HG03095 (cell line): ENCODE results near the gene APBB3.

Experiments
- ATAC-seq: cut with Tn5 transposase; IDR thresholded peaks from one replicate; pipeline ENCODE4 v1.9.1; 2021; ENCODE audit warnings: moderate library complexity; ENCODE audit not compliant: unreplicated experiment

Gene APBB3

DNA sequence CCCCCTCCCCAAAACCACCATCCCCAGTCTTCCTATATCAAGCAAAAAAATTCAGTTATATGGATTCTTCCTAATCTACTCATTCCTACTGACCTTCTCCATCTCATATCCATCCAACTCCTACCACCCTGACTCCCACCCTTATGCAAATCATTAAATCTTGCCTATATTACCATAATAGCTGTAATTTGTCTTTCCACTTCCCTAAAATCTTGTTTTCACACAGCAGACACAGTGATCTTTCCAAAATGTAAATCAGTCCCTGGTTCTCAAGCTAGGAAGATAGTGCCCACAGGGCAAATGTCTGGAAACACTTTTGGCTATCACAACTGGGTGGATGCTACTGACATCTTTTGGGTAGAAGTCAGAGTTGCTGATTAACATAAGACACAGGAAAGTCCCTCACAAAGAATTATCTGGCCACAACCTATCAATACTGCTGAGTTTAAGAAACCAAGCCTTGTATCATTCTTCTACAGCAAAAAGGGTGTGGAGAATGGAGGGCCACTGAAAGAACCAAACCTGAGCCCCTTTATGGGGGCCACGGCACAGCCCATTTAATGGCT, 8.6 kb downstream of the APBB3 start:
- no peak for ATAC-seq

DNA sequence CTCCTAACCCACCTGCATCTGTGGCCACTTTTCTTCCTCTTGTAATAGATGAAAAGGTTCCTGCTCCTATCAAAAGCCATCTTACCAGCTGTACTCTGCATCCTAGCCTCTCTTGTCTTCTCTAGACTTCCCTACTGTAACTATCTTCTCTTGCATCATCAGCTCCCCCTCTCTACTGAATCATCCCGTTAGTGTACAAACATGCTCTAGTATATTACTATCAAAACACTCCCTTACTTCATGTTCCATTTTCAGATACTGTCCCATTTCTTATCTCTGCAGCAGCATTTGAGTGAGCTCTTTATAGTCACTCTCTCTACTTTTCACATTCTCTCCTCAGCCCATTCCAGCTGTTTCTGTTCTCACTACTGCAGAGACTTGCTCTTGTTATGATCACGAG, 9.9 kb downstream of the APBB3 start:
- ATAC-seq: no peak

DNA sequence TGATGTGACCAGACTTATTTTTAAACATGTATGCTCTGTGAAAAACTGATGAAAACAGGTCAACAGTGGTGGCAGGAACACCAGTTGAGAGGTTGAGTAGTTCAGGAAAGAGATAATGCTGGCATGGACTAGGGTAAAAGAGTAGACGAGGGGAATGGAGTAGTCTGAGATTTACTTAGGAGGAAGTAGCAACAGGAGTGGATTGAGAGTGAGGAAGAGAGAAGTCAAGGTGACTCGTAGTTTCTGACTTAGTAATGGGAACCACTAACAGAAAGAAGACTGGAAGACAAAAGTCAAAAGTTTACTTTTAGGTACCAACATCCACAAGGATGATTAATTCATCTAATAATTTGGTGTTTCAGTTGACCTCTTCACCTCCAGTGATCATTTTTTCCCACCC, 10.7 kb downstream of the APBB3 start:
- no peak for ATAC-seq

DNA sequence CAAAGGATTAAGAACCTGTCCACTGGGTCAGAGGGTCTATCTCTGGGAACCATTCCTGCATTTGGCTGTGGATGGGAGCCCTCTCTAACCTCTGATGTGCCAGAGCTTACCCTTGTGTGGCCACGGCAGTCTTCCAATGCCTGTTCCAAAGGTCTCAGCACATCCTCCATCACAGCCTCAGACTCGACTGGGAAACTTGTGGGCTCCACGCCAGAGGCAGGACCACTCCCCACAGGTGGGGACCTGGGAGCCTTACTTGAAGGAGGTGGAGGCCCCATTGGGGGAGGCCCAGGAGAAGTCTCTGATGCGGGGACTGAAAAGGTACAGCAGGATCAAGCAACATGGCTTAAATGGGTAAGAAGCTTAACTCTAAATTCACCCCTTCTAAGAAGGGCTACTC, 12.5 kb downstream of the APBB3 start:
- ATAC-seq: no peak

DNA sequence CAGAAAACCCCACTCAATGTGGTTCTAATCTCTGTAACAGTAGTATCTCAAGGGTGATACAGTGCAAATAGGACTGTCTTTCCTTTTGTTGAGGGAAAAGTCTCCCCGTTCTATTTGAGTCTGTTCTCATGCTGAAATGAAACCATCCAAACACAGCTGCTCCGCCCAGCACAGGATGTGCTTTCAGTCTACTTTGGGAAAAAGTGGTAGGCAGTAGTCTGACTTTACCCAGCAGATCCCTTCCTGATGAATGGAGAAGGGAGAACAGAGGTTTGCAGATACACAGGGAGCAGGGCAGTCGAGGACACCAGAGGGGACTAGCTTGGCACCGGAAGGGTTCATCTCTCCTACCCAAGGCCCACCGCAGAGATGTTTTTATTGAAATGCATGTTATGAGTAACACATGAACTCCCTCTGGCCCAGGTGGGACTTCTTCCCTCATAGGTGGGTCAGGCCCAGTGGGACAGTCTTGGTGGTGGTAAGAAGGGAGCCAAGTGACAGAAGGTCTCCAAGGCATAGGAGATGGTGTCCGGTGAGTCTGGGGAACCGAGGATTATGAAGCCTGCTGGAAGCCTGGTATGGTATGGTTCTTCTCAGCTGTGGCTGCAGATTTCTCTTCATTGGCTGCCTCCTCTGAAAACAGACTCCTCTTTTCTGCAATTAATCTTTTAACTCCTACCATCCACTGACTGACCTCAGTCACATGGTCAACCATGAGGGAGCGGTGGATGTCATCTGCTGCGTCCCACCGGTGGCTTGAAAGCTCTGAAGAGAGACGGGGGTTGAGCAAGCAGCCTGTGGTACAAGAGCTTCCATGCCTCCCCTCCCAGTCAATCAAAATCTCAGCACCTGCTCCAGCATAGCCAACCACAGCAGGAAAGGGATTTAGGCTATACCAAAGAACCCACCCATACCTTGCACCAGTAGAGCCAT, 14.0 kb downstream of the APBB3 start:
- no peak for ATAC-seq

DNA sequence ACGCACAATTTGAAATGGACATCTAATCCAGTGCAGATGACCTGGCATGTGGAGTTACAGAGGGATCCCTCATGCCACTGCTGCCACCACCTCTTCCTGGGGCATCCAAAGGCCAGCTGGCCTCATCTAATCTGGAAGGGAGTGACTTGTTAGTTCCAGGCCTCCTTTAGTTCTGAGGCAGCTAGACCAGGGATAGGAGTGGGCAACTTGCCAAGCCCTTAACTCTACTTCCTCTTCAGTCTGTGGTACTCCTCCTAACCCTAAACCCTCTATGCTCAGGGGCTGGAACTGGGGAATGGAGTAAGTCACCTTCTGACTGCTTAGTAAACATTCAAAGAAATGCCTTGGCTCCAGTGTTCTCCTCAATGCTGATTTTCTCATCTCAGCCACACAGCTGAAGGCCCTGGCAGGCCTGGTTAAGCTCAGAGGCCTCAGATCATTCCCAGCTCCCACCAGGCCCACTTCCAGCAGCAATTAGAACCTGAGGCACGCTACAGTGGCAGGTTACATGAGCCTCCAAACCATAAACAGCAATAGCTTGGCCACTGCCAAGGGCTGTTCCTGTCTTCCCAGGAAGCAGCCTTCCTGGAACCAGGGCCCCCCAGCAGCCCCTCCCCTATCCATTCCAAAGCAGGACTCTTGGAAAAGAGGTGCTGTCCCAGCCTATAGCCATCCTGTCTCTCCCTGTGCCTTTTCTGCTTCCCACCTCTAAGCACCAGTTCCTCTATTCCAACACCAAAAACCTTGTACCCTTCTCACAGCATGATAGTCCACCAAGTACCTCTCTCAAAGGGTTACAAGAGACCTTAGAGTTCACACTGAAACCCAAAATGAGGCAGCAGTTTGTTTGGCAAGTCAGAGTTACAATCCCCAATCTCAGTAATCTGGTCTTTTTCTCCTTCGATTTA, 14.9 kb downstream of the APBB3 start:
- ATAC-seq: no peak

DNA sequence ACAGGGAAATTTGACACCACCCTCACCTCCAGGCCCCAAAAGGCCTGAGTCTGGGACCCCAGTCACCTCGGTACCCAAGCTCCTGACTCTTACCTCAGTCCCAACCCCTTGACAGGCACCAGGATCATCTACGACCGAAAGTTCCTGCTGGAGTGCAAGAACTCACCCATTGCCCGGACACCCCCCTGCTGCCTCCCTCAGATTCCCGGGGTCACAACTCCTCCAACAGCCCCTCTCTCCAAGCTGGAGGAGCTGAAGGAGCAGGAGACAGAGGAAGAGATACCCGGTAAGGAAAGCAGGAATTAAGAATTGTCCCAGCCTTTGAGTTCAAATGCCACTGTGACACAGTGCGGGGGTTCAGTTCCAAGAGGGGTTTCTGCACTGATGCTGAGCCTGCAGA, 15.6 kb downstream of the APBB3 start:
- ATAC-seq: no peak

DNA sequence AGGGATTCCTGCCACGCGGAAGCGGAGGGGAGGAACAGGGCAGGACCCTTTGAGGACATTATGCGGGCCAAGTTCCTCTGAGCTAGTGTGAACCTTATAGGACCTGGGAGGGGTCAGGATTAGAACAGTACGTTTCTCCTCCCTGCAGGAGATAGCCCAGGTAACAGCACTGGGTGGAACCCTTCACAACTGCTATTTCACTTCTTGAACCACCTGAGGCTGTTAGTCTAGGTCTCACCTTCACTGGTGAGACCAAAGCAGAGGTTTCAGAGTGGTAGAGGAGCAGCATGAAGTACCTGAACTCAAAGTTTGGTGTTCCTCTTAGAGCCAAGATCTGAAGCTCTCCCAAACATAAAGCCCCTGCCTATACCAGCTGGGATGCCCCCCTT, 16.1 kb downstream of the APBB3 start:
- ATAC-seq: peak; percentile 14

DNA sequence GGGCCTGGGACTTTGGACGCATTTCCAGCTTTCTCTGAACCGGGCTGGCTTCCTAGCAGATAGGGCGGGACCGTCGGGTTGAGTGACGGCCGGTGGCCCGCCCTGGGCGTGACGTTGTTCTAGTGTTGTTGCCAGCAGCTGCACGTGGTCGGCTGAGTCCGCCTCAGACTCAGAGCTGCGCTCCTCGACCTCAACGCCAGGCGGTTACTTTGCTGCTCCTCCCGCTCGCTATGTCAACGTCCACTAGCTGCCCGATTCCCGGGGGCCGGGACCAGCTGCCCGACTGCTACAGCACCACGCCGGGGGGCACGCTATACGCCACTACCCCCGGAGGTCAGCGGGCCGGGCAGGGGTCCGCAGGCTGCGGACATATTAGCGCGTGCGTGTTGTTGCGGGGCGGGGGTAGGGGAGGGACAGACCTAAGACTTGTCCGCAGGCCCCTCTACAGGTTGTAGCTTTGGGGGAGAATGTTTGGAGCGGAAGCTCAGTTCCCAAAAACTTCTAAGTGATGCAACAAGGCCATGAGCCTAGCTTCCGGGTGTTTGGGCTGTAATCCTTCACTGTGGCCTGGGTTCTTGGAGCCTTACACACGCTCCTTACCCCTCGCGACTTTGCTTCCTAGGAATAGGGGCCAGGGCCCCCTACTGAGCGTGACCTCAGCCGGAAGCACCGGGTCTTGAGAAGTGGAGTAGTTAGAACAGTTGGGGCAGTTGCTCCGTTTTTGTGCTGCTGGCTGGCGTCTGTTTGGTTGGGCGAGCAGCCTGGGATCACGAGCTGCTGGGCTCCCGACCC, 16.7 kb downstream of the APBB3 start, which contains the start of gene EIF4EBP3:
EIF4EBP3 (plus strand) TSS at position 155 of the 792 bp plus-strand sequence; CDS start at position 231, 76 bp downstream.
- peak; percentile 96 for ATAC-seq

DNA sequence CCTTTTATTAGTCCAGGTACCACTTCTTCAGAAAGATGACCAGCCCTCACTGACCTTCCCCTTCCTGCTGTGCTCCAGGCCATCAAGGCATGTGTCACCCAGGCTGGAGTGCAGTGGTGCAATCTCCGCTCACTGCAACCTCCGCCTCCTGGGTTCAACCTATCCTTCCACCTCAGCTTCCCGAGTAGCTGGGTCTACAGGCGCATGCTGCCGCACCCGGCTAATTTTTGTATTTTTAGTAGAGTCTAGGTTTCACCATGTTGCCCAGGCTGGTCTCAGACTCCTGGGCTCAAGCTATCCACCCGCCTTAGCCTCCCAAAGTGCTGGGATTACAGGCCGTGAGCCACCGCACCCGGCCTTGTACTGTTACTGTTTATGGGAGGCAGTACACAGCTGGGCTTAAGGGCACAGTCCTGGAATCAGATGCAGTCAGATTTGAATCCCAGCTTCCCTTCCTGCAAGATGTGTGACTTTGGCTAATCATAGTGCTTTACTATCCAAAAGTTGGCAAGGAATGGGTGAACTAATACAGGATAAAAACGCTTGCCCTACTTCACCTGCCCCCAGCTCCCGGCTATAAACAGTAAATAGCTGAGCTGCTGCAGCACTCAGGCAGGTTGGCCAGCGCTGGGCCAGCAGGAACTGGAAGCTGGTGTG, 17.4 kb downstream of the APBB3 start:
- ATAC-seq: no peak

DNA sequence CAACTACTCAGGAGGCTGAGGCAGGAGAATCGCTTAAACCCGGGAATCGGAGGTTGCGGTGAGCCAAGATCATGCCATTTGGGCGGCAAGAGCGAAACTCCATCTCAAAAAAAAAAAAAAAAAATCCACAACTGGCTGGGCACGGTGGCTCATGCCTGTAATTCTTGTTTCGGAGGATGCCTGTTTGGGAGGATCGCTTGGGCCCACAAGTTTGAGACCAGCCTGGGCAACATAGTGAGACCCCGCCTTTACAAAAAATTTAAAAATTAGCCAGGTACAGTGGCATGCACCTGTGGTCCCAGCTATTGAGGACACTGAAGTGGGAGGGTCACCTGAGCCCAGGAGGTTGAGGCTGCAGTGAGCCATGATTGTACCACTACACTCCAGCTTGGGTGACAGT, 18.8 kb downstream of the APBB3 start:
- no peak for ATAC-seq

DNA sequence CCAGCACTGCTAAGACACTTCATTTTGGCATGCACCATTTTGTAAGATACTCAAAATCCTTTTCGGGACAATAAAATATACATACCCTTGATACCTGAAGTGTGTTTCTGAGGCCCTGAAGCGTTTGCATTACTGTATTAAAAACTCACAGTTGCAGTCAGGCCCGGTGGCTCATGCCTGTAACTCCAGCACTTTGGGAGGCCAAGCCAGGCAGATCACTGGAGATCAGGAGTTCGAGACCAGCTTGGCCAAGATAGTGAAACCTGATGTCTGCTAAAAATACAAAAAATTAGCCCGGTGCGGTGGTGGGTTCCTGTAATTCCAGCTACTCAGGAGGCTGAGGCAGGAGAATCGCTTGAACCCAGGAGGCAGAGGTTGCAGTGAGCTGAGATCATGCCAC, 19.4 kb downstream of the APBB3 start:
- no peak for ATAC-seq

DNA sequence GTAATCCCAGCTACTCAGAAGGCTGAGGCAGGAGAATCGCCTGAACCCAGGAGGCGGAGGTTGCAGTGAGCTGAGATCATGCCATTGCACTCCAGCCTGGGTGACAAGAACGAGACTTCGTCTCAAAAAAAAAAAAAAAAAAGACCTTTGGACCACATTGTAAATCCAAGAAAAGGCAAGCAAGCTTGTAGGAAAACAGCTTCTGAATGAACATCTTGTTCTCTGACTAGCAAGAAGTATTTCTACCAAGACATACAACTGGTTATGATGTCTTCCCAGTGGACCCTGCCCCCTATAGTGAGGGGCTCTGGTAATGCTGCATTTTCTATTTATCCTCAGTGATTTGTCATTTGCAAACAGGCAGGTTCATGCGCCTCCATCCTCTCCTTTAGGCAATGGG, 21.4 kb downstream of the APBB3 start:
- no peak for ATAC-seq

DNA sequence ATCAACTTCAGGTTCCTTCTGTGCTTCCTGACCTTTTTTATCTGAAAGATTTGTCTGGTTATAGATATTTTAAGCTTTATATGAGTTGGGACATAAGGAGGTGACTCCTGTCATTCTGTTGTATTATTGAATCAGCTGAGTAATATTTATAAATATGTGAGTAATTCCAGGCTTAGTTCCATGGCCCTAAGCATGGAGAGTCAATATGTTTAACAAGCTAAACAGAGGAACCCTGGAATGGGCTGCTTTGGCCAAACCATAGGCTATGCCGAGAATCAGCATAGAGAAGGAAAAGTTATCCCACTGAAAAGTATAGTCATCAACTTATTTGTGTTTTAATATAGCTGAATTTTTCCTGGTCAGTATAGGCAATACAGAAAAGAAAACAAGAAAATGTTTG, 24.2 kb downstream of the APBB3 start:
- ATAC-seq: no peak

DNA sequence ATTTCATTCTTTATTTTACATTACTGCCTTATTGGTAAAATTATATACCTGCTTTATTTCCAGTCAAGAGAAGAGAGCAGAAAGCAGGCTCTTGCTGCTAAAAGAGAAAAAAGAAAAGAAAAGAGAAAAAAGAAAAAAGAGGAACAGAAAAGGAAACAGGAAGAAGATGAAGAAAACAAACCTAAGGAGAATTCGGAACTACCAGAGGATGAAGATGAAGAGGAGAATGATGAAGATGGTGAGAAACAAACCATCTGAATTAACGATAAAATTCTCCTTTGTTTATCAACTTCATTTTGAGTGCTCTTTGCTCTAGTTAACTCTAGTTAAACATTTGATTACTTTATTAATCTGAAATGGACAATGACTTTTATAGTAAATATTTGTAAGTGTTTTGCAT, 40.4 kb downstream of the APBB3 start:
- no peak for ATAC-seq

DNA sequence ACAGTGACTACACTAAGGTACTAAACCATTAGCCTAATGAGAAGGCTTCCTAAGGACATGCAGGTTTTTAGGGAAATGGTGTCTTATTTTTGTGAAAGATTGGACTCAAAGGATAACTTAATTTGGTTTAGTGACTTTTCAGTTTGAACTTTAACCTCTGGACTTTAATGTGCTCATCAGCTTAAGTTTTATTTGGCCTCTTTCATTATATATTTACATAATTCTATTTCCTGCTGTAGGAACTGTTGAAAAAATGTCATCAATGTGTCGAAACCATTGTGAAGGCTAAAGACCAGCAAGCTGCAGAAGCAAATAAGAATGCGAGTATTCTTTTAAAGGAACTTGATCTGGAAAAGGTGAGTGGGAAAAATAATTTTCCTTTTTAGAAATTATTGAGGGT, 51.3 kb downstream of the APBB3 start:
- ATAC-seq: no peak

DNA sequence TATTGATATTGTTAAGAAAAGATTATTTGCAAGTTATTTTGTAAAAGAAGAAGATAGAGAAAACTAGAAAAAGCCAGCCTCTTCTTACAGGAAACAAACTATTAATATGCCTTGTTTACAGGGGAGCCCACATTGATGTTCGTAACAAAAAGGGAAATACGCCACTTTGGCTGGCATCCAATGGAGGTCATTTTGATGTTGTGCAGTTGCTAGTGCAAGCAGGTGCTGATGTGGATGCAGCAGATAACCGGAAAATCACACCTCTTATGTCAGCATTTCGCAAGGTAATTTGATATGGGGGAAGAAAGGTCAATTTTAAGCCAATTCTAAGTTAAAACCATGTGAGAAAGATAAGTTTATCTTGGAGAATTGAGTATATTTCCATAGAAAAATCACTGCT, 54.5 kb downstream of the APBB3 start:
- no peak for ATAC-seq
